HG03139 (cell line): ENCODE data around the gene CRABP2.

Experiments used
- ATAC-seq: cut with Tn5 transposase; IDR thresholded peaks from one replicate; pipeline ENCODE4 v1.9.1; 2021; ENCODE audit not compliant: unreplicated experiment

CRABP2 gene

DNA sequence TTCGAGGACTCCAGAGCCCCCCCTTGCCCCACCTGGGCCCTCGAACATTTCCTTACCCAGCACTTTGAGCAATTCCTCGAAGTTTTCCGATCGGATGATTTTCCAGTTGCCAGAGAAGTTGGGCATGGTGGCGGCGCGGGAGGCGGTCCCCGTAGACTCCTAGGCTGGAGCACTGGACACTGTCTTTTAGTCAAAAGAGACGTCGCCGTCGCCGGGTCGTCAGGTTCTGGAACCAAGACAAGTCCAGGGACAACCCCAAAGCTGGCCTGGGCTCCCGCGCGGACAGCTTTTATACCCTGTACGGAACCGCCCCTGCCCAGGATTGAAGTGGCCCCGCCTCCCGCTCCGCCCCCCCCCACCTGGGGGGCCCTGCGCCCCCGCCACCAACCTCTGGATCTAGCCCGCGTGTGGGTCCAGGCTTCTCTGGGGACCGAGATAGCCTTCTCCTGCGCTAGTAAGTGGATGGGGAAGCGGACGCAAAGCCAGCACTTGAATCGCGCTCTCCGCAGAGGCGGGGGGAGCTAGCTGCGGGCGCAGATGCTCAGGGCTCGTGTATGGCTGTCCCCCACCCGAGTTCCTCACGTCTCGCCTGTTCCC is at the start of gene CRABP2:
Gene CRABP2 (minus strand): TSS at position 263 of the 597 bp plus-strand sequence. CDS start 137 bp downstream, at position 126.
- no peak for ATAC-seq

DNA sequence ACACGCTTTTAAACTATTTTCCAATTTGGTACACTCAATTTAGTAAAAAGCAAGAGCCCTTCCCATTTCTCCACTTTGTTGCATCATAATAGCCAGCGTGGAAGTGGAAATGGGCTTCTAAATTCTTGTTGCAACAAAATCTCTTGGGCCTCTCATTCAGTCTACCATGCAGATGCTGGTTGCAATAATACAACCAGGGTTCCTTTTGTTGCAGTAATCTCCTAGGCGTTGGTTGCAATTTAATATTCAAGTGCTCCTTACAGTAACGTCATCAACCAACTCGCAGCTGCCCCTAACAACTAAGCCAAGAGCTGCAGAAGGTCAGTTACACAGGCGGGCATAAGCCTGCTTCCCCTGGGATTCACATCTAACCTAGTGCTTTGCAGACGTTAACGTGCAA is 48.8 kb upstream of the CRABP2 start:
- no peak for ATAC-seq

DNA sequence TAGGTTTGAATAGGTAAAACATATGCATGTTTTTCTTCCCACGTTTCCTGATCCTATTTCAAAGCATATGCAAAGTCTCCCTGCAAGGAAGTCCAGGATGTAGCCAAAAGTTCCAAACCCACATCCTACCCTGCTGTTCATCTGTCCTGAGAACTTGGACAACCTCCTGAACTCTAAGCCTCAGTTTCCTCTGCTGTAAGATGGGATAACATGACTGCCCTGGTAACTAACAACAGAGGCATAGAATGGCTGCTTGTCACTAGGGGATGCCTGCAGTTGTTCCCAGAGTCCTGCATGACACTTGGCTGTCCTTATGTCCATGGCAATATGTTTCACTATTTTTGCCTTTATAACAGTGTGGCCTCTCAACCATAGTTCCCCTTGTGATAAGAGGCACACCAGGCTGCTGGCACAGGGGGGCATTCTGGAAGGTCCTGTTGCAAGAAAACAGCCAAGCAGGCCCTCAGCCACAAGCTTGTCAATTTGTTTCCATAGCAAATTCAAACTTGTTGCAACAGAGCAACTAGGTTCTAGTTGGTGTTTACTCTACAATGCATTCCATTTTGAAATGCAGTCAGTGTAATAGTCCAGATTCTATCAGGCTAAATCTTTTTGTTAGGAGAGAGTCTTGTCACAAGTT is 47.6 kb upstream of the CRABP2 start:
- ATAC-seq = no peak

DNA sequence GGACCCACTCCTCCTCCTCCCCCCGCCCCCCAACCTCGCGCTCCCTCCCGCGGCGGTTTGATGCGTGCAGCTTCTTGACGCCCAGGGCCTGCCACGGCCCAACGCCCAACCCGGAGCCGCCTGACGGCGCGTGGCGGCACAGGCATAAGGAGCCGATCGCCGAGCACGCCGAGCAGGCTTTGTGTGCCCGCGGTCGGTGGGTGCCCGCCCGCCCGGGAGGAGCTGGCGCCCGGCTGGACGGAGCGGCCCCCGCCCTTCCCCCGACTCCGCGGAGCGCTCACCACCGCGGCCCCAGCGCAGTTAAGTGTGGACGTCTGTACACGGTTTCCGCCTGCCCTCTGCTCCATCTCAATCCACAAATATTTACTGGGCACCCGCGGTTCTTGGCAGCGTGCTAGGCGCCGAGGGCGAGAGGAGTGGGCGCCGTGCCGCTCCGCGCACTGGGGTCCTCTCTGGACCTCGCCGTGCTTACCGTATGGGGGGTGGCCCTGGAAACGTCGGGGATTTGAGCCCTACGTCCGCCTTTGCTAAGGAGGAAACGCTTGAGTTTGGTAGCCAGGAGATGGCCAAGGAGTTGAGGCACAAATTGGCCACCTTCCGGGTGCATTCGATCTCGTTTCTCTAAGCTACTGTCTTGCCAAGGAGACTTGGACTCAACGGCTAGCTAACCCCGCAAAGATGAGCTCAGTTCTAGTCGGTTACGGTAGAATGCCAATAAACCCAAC is 46.5 kb upstream of the CRABP2 start:
- peak; percentile 57 for ATAC-seq

GRCh38 chr1:156751451-156751756 is 46.0 kb upstream of the CRABP2 start, which contains the start of gene HDGF:
HDGF (minus strand) TSS chr1:156751675; CDS start chr1:156751429, 246 bp downstream.
- peak; percentile 3 for ATAC-seq

DNA sequence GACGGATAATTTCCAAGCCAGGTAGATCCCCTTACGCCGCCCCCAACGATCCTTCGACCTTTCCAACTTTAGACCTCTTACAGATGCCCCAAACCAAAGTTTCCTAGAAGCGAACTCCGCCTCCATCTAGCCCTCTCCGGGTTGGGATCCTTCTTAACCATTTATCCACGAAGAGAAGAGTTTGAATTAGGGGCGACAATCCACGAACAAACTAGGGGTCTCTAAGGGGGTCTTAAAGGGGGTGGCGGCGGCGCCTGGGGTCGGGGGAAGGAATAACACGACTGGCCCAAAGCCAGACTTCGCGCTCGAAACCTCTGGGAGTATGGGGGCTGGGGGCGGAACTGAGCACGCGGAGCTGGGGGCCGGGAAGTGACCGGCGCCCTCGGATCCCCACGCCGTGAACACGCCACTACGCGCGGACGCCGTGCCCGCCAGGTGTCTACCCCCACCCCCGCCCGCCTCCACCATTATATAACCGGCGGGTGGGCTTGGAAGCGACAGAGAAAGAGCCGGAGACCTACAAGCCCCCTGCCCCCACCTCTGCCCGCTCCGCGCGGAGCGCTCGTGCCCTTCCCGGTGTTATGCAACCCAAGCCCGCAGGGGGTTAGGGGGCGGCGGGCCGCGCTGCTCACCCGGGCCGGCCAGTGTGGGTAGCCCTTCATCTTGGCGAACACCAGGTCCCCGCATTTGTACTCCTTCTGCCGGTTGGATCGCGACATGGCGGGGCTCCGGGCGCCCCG is 45.5 kb upstream of the CRABP2 start:
- peak; percentile 5 for ATAC-seq

- ATAC-seq = no peak
Observed at GRCh38 chr1:156750191-156750672, 44.8 kb upstream of the CRABP2 start.

DNA sequence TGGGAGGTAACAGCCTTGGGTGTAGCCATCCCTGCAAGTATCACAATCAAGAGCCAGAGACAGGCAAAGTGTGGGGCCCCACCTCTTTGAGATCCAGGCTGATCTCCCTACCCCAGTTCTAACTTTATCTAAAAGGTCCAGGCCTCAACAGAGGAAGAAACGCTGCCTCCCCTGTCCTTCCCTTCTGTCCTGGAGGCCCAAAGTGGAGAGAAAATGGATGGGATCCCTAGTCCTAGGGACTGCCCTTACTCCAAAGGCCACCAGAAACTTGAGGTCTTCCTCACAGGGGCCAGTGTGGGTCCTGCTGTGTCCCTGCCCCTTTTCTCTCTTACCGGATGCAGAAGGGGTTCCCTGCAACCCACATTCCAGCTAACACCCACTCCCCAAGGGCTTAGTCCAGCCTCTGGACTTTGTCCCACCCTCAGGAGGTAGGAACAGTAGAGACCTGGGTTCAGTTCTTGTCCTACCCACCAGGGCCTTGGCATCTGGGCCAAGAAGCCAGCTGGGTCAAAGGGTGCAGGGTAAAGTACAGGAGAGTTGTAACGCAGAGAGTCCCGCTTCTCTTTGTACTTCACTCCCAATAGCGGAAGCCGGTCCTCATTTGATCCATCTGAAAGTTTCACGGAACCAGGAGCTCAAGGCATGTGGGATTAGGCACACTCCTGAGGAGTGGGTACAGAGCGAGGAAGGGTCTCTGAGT is 44.2 kb upstream of the CRABP2 start:
- no peak for ATAC-seq

DNA sequence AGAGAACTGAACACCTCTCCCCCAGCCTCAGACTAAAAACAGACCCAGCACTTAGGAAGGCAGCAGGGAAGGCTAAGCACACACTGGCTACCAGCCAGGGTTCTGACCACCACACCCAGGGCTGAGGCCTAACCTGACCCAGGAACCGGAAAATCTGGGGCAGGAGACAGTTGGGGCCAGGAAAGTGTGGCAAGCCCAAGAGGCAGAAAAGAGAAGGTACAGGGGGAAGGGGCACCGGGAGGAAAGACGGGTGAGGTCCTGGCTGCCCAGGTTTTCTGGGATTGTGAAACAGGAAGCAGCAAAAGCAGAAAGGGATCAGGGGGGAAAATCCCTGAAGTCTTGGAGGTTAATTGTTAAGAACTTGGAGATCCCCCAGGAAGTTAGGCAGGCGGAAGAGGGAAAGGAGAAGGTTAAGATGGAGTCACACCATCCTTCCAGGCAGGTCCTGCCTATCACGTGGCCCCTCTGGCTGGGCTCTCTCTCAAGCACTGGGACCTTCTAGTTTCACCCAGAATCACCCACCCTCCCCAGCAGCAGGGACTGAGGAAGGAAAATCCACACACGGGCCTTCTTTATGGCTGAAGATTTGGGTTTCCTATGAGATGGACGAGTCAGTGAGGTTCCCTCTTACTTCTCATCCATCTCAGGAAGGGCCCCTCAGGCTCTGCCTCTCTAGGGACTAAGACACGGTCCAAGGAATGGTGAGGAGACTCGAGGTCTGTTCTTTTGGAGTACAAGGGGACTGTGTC is 43.5 kb upstream of the CRABP2 start:
- ATAC-seq = no peak

DNA sequence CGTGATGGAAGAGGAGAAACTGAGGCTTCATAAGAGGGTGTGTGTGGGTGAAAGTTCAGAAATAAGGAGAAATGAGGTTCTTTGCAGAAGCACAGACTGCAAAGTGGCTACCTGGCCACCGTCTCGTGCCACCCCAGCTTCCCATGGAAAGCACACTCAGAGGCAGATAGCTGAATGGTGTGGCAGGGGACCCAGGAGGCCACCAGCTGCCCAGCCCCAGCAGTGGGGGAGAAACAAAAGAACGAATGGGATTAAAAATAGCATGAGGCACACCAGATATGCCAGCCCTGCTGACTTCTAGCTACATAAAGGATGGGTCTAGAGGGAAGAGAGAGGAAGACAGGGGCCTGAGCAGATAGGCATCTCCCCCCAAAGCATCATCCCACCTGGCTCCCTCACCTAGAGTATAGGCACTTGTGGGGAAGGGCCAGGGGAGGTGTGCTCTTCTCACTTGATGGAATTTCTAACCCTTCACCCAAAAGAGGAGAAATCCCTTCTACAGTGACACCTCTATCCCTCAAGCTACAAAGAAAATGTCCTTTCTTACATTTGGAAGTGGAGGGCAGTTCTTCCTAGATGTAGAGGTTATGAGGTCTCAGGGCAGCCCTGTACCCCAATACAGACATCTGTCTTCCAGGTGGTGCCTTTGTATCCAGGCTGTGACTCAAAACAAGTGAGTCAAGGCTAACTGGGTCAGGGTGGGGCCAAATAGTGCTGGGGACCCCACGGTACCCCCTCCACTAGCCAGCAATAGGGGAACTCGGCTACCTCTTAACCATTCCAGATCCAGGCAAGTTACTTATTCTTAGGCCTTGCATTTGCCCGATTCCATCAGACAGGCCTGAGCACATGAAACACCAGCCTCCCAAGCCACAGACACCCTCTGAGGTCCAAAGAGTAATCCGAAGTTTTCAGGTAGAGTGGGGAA is 42.6 kb upstream of the CRABP2 start:
- no peak for ATAC-seq

DNA sequence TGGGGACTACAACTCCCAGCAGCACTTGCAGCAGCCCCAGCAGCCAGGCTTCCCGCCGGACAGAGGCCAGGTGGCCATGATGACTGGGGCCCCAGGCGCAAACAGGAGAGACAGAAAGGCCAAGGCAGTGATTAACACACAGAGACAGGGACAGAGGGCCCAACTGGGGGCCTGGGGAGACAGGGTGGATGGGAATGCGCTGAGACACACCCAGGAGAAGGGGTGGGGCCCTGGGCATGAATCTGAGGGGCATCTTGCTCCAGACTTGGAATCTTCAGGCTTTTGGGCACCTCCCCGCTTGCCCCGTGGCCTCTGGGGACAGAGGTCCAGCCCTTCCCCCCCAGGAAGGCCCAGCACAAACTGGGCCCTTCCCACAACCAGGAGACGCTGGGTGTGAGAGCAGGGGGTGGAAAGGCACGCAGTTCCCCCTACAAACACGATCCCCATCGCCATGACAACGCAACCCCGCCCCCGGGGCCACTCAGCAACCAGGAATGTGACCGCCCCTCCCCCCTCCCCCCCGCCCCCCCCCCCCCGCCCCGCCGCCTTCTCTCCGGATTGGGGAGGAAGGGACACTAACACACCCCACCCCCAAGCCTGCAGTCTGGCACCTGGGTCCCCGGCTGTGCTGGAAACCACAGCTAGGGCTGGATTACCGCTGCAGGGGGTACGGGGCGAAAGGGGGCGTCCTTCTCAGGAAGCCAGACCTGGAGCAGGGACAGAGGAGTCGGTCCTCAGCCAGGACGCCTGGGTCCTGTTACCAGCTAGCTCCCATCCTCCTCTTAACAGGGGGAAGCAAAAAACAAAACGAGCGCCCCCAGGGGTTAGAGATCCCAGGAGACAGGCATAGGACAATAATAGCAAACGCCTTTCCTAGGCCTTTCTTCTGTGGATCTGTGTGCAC is 41.6 kb upstream of the CRABP2 start:
- no peak for ATAC-seq

GRCh38 chr1:156746406-156746727 is 41.0 kb upstream of the CRABP2 start:
- ATAC-seq = no peak

DNA sequence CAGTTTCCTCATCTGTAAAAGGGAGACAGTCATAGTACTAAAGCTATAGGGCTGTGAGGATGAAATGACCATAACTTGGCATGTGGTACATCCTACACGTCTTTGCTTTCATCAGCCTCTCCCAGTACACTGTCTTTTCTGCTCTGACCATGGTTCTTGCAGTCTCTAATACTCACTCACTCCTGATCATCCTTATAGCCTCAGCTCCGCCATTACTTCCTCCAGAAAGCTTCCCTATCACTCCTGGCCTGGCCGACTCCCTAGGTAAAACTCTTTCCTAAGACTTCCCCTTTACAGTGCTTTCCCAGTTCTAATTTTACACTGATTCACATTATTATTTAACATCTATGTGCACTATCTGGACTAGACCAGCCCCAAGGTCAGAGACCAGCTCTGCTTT is 40.5 kb upstream of the CRABP2 start:
- no peak for ATAC-seq

GRCh38 chr1:156744786-156745419 is 39.5 kb upstream of the CRABP2 start:
- no peak for ATAC-seq

- no peak for ATAC-seq
Observed at GRCh38 chr1:156744344-156744743, 39.0 kb upstream of the CRABP2 start.

GRCh38 chr1:156743367-156744302 is 38.3 kb upstream of the CRABP2 start:
- no peak for ATAC-seq

GRCh38 chr1:156742801-156743200 is 37.4 kb upstream of the CRABP2 start:
- no peak for ATAC-seq
